ENCODE measurements around the gene RNF220.

RNF220 gene

GRCh38 chr1:44406737-44407429 is 1.8 kb downstream of the RNF220 start:
- in situ Hi-C loops (cut with MboI; ENCODE audit: low sequenced_read_pairs) = no loop called here

GRCh38 chr1:44407430-44408211 is 2.6 kb downstream of the RNF220 start:
- in situ Hi-C loops (cut with MboI; ENCODE audit: low sequenced_read_pairs) = no loop called here

GRCh38 chr1:44408212-44408582 is 3.1 kb downstream of the RNF220 start:
- in situ Hi-C loops (cut with MboI; ENCODE audit: low sequenced_read_pairs) = no loop called here

- in situ Hi-C loops (cut with MboI; ENCODE audit: low sequenced_read_pairs) = no loop called here
Measured at GRCh38 chr1:44408632-44409602, 3.9 kb downstream of the RNF220 start.

GRCh38 chr1:44409757-44410156 is 4.7 kb downstream of the RNF220 start:
- in situ Hi-C loops (cut with MboI; ENCODE audit: low sequenced_read_pairs) = no loop called here

GRCh38 chr1:44411861-44412260 is 6.8 kb downstream of the RNF220 start:
- in situ Hi-C loops (cut with MboI; ENCODE audit: low sequenced_read_pairs) = no loop called here

- in situ Hi-C loops (cut with MboI; ENCODE audit: low sequenced_read_pairs) = no loop called here
Measured at GRCh38 chr1:44412601-44413000, 7.5 kb downstream of the RNF220 start.

- in situ Hi-C loops (cut with MboI; ENCODE audit: low sequenced_read_pairs) = no loop called here
Measured at GRCh38 chr1:44413740-44414139, 8.7 kb downstream of the RNF220 start.

GRCh38 chr1:44415013-44415412 is 10.0 kb downstream of the RNF220 start:
- in situ Hi-C loops (cut with MboI; ENCODE audit: low sequenced_read_pairs) = no loop called here

GRCh38 chr1:44416408-44416807 is 11.4 kb downstream of the RNF220 start:
- in situ Hi-C loops (cut with MboI; ENCODE audit: low sequenced_read_pairs) = no loop called here

- in situ Hi-C loops (cut with MboI; ENCODE audit: low sequenced_read_pairs) = no loop called here
Measured at GRCh38 chr1:44417351-44418021, 12.4 kb downstream of the RNF220 start.

- in situ Hi-C loops (cut with MboI; ENCODE audit: low sequenced_read_pairs) = no loop called here
Measured at GRCh38 chr1:44418022-44418673, 13.1 kb downstream of the RNF220 start.

- in situ Hi-C loops (cut with MboI; ENCODE audit: low sequenced_read_pairs) = no loop called here
Measured at GRCh38 chr1:44419901-44420300, 14.8 kb downstream of the RNF220 start.

- in situ Hi-C loops (cut with MboI; ENCODE audit: low sequenced_read_pairs) = no loop called here
Measured at GRCh38 chr1:44420535-44420934, 15.5 kb downstream of the RNF220 start.

- in situ Hi-C loops (cut with MboI; ENCODE audit: low sequenced_read_pairs) = no loop called here
Measured at GRCh38 chr1:44421446-44421884, 16.4 kb downstream of the RNF220 start.

- in situ Hi-C loops (cut with MboI; ENCODE audit: low sequenced_read_pairs) = no loop called here
Measured at GRCh38 chr1:44422161-44422560, 17.1 kb downstream of the RNF220 start.

- in situ Hi-C loops (cut with MboI; ENCODE audit: low sequenced_read_pairs) = no loop called here
Measured at GRCh38 chr1:44423591-44424537, 18.8 kb downstream of the RNF220 start.

- in situ Hi-C loops (cut with MboI; ENCODE audit: low sequenced_read_pairs) = no loop called here
Measured at GRCh38 chr1:44424747-44425146, 19.7 kb downstream of the RNF220 start.

Data from HL-60/S4 treated with phorbol 12-myristate 13-acetate at 8.2 ng/mL for 4 days and 3 days (cell line).